Common myeloid progenitor, CD34-positive (primary cell): ENCODE data around the gene ICA1.

Experiments
- CTCF ChIA-PET: fragments of 350-600 bp; sonication (Branson Sonifier 250); formaldehyde crosslinking; loops from one replicate; lab custom pipeline; 2021; ENCODE audit warnings: antibody characterized with exemption; lab: Charles Lee
- POLR2A ChIA-PET: fragments of 350-600 bp; sonication (Branson Sonifier 250); formaldehyde crosslinking; loops from one replicate; lab custom pipeline; 2021; ENCODE audit warnings: antibody characterized with exemption; lab: Charles Lee
- DNase-seq, 3 donors: peaks; one replicate each; pipeline versions ENCODE4 v3.0.0 to v3.0.0-alpha.2; 2013
- H3K27ac ChIP-seq, 2 experiments: 1 replicate in 1 of 2; 2 replicates in 1 of 2; pipeline ENCODE4 v1.7.0; 2013; ENCODE audit warnings: inconsistent platforms in 2 of 2, low read length in 2 of 2, mild to moderate bottlenecking in 2 of 2, low read depth in 1 of 2, moderate library complexity in 1 of 2; ENCODE audit not compliant: severe bottlenecking in 2 of 2, insufficient read depth in 1 of 2, poor library complexity in 1 of 2
- H3K27me3 ChIP-seq, 5 experiments: replicated peaks in 2 of 5; 1 replicate in 3 of 5; 2 replicates in 2 of 5; pipeline versions ENCODE4 v1.6.1 to v1.7.0; 2013; ENCODE audit warnings: low read length in 4 of 5, mild to moderate bottlenecking in 2 of 5, moderate library complexity in 2 of 5, inconsistent platforms in 1 of 5; ENCODE audit not compliant: insufficient read depth in 5 of 5, control insufficient read depth in 4 of 5
- H3K36me3 ChIP-seq, 4 experiments: 1 replicate in 2 of 4; 2 replicates in 2 of 4; pipeline versions ENCODE4 v1.6.1 to v1.7.0; 2013; ENCODE audit warnings: low read length in 3 of 4, control low read depth in 1 of 4, mild to moderate bottlenecking in 1 of 4; ENCODE audit not compliant: control insufficient read depth in 4 of 4, insufficient read depth in 4 of 4
- H3K4me1 ChIP-seq, 4 experiments: 1 replicate in 3 of 4; 2 replicates in 1 of 4; pipeline versions ENCODE4 v1.6.1 to v1.7.1; 2013; ENCODE audit warnings: low read length in 3 of 4, mild to moderate bottlenecking in 3 of 4, control low read depth in 1 of 4, inconsistent platforms in 1 of 4, moderate library complexity in 1 of 4; ENCODE audit not compliant: control insufficient read depth in 4 of 4, insufficient read depth in 4 of 4; ENCODE audit errors: control extremely low read depth in 1 of 4
- H3K4me3 ChIP-seq, 7 experiments: 1 replicate in 4 of 7; 2 replicates in 3 of 7; pipeline versions ENCODE4 v1.5.1 to v1.7.0; 2013; ENCODE audit warnings: mild to moderate bottlenecking in 7 of 7, low read length in 6 of 7, moderate library complexity in 6 of 7, inconsistent platforms in 2 of 7, low read depth in 2 of 7, control low read depth in 1 of 7; ENCODE audit not compliant: insufficient read depth in 4 of 7, control insufficient read depth in 1 of 7; ENCODE audit errors: extremely low read depth in 1 of 7
- H3K9me3 ChIP-seq, 5 experiments: 1 replicate in 4 of 5; 2 replicates in 1 of 5; pipeline versions ENCODE4 v1.6.1 to v1.7.1; 2013; ENCODE audit warnings: low read length in 4 of 5, mild to moderate bottlenecking in 2 of 5, inconsistent platforms in 1 of 5, low read depth in 1 of 5, moderate library complexity in 1 of 5; ENCODE audit not compliant: control insufficient read depth in 4 of 5, insufficient read depth in 2 of 5; ENCODE audit errors: control extremely low read depth in 1 of 5
- WGBS: methylation state at CpG from one replicate; pipeline ENCODE4 v1.1.5; 2013; ENCODE audit not compliant: insufficient coverage; 5-methylcytosine and 5-hydroxymethylcytosine counted together

The ICA1 gene

DNA sequence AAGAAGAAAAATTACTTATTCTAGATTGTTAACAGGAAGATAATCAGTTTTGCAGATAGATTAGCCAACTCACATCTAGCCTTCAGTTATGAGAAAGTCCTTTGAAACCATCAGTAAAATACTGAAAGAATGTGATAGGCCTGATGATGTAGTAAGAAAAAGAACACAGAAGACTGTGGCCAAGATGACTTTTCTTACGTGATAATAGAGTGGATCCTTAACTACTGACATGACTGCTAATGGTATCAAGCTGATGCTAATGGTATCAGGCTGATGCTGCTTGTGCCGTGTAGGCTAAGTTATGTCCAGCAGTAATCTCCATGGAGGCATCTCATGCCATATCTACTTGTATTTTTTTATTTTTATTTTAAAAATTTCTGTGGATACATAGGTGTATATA lies 179.2 kb downstream of the ICA1 start:
- no peak for DNase-seq
- Histone ChIP-seq H3K4me3 (no peak overlapping the region), H3K36me3 (peaks cover 0 to 11% (median 8%) of the 10 kb centered on the region in 4 experiments), H3K4me1 (no peaks in the 10 kb centered on the region), H3K27me3 (no peaks in the 10 kb centered on the region), H3K27ac (no peak overlapping the region), H3K9me3 (no peaks in the 10 kb centered on the region)
- WGBS, result 94% methylated on average over 1 of the region's 2 CpGs
- ChIA-PET POLR2A (no interaction called here), CTCF (no interaction called here)

GRCh38 chr7:8078418-8078817 lies 183.5 kb downstream of the ICA1 start:
- H3K27ac ChIP-seq, result no peak overlapping the region
- H3K27me3 ChIP-seq, result no peaks in the 10 kb centered on the region
- CTCF ChIA-PET, result interaction anchor here (1.5 kb wide), 1 partner anchor 11 kb away, joined by 5 read pairs; no protein-coding TSS in a partner anchor
- DNase-seq, result no peak
- no peaks in the 10 kb centered on the region for H3K4me1 ChIP-seq
- POLR2A ChIA-PET, result no interaction called here
- peaks cover 2 to 9% (median 3%) of the 10 kb centered on the region in 4 experiments for H3K36me3 ChIP-seq
- H3K9me3 ChIP-seq, result no peaks in the 10 kb centered on the region
- H3K4me3 ChIP-seq, result no peak overlapping the region

DNA sequence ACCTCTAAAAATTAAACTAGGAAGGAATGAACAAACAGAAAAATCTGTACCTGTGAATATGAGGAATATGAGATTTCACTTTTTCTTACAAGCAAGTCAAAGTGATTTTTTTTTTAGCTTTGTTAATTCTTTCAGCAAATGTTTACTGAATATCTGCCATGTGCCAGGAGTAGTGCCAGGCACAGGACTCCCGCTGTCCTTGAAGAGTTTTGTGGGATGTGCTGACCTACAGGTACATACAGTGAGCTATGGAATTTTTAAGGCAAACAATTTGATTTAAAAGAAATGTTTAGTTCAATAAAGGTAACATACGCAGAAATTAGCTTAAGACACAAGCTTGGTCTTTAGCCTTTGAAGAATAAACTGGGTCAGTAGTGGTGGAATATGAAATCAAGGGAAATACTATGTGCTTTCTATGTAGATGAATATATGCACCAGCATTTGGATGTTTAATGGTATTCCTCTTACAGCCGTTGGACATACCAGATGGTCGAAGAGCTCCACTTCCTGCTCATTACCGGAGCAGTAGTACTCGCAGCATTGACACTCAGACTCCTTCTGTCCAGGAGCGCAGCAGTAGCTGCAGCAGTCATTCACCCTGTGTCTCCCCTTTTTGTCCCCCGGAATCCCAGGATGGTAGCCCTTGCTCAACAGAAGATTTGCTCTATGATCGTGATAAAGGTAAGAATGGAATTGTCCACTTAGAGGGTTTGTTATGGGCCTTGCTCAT lies 191.4 kb downstream of the ICA1 start:
- peaks cover 3 to 12% (median 7%) of the 10 kb centered on the region in 4 experiments for H3K36me3 ChIP-seq
- no peak overlapping the region for H3K4me3 ChIP-seq
- ChIA-PET POLR2A (no interaction called here), CTCF (no interaction called here)
- H3K4me1 ChIP-seq, result no peaks in the 10 kb centered on the region
- 95% methylated on average over 7 of the region's 9 CpGs for WGBS
- DNase-seq, result no peak
- H3K27ac ChIP-seq, result no peak overlapping the region
- H3K27me3 ChIP-seq, result no peaks in the 10 kb centered on the region
- H3K9me3 ChIP-seq, result no peaks in the 10 kb centered on the region

DNA sequence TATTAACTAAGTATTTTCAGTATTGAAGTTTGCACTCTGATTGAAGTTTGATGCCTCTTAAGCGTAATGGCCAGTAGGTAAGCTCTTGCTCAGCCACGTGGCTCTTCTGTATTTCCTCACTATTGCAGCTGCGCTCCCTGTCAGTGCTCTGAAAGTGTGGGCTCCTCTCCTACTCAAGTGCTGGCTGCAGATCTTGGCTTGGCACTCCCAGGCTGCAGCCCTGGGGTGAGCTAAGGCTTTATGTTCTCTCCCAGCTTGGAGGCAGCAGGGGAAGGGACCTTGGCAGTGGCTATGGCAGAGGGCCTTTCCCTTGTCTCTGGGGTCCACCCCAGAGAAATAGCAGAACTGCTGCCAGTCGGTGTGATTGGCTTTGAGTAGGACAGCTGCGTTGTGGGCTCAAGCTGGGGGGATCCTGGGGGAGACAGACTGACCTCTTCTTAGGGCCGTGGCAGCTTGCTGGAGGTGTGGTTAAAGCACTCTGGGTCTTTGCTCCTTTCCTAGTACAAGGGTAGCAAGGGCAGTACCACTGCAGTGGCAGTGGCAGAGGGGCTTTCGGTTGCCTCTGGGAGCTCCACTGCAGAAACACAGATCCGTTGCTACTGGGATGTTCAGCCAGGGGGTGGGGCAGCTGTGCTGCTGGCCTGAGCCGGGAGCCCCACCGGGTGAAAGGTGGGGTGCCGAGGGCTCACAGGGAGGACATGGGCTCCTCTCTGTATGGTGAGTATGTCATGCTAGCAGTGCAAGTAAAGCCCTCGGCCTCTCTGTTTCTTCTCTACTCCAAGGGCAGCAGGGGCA lies 192.9 kb downstream of the ICA1 start:
- Histone ChIP-seq H3K27ac (no peak overlapping the region), H3K27me3 (no peaks in the 10 kb centered on the region), H3K4me1 (no peaks in the 10 kb centered on the region), H3K9me3 (peaks cover 0 to 5% (median 0%) of the 10 kb centered on the region in 5 experiments), H3K4me3 (no peak overlapping the region), H3K36me3 (peaks cover 3 to 19% (median 4%) of the 10 kb centered on the region in 4 experiments)
- POLR2A ChIA-PET, result no interaction called here
- no peak for DNase-seq
- WGBS, result 97% methylated on average over 10 of the region's 12 CpGs
- CTCF ChIA-PET, result interaction anchor here (0.6 kb wide), 1 partner anchor 64 kb away, joined by 3 read pairs; no protein-coding TSS in a partner anchor

DNA sequence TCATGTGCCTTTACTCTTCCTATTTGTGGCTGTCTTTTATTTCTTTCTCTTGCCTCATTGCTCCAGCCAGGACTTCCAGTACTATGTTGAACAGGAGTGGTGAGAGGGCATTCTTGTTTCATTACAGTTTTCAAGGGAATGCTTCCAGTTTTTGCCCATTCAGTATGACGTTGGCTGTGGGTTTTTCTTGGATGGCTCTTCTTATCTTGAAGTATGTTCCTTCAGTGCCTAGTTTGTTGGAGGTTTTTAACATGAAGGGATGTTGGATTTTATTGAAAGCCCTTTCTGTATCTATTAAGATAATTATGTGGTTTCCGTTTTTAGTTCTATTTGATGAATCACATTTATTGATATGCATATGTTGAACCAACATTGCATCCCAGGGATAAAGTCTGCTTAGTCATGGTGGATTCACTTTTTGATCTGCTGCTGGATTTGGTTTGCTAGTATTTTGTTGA lies 196.6 kb downstream of the ICA1 start:
- Histone ChIP-seq H3K36me3 (peaks cover 0 to 24% (median 3%) of the 10 kb centered on the region in 4 experiments), H3K9me3 (peaks cover 0 to 6% (median 0%) of the 10 kb centered on the region in 5 experiments), H3K27me3 (no peaks in the 10 kb centered on the region), H3K4me1 (no peaks in the 10 kb centered on the region), H3K4me3 (no peak overlapping the region), H3K27ac (no peak overlapping the region)
- ChIA-PET CTCF (no interaction called here), POLR2A (no interaction called here)
- no peak for DNase-seq
- no CpG with 5 or more reads among the region's 2 CpGs for WGBS

- H3K4me3 ChIP-seq, result no peak overlapping the region
- 100% methylated on average over 7 of the region's 12 CpGs for WGBS
- ChIA-PET CTCF (no interaction called here), POLR2A (no interaction called here)
- H3K27me3 ChIP-seq, result no peaks in the 10 kb centered on the region
- peaks cover 0 to 6% (median 0%) of the 10 kb centered on the region in 5 experiments for H3K9me3 ChIP-seq
- no peaks in the 10 kb centered on the region for H3K4me1 ChIP-seq
- H3K27ac ChIP-seq, result no peak overlapping the region
- H3K36me3 ChIP-seq, result peaks cover 0 to 26% (median 5%) of the 10 kb centered on the region in 4 experiments
- DNase-seq, result no peak
These were observed 197.1 kb downstream of the ICA1 start for GRCh38 chr7:8064828-8065227.
